HG02970 (cell line): ENCODE results near the gene SLC38A8.

Source experiments
- ATAC-seq: cut with Tn5 transposase; IDR thresholded peaks from one replicate; pipeline ENCODE4 v1.9.1; 2021; ENCODE audit warnings: mild to moderate bottlenecking, moderate library complexity, moderate number of reproducible peaks; ENCODE audit not compliant: unreplicated experiment, low FRiP score

The SLC38A8 gene

DNA sequence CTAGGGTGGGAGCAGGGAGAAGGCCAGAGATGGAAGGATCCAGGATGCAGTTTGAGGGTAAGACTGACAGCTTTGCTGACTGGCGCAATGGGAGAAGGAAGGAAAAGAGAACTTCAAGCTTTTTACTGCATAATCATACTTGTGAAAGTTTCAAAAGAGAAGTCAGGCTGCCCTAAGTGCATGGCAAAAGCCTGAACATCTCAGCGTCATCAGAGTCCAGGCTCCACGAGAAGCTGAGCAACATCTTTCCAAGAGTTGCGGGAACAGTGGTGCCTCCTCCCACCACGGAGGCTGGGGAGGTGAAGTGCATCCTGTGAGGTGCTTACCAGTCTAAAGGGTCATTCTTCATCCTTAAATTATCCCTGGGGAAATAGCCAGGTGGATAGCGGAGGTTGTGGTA, 26.9 kb upstream of the SLC38A8 start:
- no peak for ATAC-seq

DNA sequence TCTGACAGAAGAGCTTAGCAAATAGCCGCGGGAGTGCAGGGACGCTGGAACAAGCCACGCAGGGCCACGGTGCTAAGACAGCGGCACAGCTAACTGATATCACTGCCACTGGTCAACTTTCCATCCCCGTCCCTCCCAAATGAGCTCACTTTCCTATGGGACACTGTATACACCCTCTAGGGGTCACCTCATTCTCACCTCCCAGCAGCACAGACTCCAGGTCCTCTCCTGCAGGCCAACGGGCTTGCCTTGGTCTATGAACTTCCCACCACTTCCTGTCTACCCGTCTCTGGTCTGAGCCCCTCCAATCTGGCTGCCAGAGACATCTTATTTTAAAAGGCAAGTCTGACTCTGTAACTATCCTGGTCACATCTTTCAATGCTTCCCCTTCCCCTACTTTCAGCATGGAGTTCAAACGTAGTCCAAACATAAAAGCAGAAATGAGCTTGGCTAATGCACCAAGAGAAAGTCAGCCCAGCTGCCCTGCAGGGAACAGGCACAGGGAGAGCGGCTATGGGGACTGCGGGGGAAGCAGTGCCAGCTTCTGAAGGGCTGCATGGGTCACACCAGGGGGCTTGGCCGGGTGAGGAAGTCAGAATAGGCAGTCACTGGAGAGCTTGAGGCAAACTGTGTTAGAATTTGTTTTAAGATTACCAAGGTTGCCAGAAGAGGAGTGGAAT, 26.3 kb upstream of the SLC38A8 start:
- ATAC-seq = no peak

DNA sequence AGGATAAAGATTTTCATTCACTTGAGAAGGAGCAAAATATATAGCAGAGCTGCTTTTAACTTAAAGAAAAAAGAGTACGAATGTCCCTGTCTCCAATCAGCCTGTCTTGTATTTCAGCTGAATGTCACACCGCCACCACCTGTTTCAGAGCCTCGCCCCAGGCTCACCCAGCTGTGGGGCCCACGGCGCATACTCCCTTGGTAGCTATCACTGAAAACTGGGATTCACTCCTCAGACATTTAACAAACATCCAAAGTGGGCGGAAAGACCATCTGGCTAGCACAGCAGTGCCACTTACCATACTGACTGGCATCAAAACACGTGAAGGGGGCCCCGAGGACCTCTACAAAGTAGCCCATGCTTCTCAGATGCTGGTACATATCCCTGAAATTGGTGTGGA, 25.4 kb upstream of the SLC38A8 start:
- ATAC-seq = no peak

DNA sequence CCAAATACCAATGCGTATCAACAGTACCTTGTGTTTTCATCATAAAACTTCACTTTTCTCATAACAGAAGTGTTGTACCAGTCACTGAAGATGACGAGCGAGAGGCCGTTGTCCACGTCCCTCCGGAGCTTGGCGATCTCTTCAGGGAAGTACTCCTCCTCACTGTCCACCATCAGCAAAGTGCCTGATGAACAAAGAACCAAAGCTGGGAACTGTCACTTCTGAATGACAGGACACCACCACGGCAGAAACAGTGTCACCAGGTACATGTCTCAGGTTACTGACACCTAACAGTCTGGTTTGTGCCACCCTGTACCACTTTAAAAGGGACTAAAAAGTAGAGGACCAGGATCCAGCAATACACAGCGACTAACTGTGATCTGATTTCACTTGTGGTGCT, 25.0 kb upstream of the SLC38A8 start:
- ATAC-seq = no peak

GRCh38 chr16:84065536-84066132, 23.0 kb upstream of the SLC38A8 start:
- no peak for ATAC-seq

DNA sequence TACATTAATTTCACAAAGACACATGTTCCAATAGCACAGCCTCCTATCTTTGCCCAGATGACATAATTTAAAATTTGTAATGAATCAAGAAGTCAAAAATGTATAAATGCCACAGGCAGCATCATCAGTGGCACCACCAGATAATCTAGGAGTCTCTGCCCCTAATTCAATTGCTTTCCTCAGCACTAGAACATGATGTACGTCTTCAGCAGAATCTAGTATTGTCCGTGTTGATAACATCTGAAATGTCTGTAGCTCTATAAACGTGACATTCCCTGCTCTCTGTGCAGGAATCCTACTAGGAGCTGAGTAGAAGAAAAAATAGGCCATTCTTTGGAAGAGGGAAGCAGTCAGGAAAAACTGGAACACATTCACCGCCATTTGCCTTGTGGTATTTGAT, 21.4 kb upstream of the SLC38A8 start:
- no peak for ATAC-seq

- ATAC-seq = no peak
Observed at GRCh38 chr16:84062734-84063640, 20.4 kb upstream of the SLC38A8 start.

- no peak for ATAC-seq
Observed at GRCh38 chr16:84061236-84061819, 18.7 kb upstream of the SLC38A8 start.

- ATAC-seq = no peak
Observed at GRCh38 chr16:84059946-84060901, 17.6 kb upstream of the SLC38A8 start.

DNA sequence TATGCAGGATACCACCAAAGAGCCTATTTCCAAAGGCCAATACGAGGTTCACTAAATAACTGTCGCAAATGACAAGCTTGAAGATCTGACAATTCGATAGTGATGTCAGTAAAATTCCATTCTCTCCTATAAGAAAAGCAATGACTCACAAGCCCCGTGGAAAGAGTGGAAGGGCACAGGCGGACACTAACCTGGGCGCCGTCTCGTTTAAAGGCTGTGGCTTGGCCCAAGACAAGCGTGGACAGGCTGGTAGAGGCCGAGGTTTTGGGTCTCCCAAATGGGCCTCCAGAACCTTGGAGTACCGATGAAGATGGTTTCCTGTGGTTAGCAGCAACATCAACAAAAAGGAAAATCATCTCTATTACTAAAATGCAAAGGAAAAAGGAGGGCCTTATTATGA, 16.5 kb upstream of the SLC38A8 start:
- ATAC-seq = no peak

DNA sequence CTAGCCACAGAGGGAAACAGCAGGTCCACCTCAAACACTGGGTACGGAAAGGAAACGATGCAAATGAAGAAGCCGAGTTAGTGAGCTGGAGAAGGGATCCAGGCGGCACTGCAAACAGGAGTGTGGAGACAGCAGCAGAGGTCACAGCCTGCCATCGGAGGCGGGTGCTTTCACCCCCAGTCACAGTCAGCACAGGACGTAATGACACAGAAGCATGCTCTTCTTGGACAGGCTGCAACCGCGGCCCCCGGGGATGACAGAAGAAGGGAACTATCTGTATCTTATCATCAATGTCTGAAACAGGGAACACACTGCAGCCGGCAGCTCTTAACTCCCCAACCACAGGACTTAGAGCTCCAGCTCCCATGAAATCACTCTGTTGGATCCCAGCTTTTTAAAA, 16.1 kb upstream of the SLC38A8 start:
- ATAC-seq = no peak

GRCh38 chr16:84058211-84058610, 15.6 kb upstream of the SLC38A8 start:
- no peak for ATAC-seq

DNA sequence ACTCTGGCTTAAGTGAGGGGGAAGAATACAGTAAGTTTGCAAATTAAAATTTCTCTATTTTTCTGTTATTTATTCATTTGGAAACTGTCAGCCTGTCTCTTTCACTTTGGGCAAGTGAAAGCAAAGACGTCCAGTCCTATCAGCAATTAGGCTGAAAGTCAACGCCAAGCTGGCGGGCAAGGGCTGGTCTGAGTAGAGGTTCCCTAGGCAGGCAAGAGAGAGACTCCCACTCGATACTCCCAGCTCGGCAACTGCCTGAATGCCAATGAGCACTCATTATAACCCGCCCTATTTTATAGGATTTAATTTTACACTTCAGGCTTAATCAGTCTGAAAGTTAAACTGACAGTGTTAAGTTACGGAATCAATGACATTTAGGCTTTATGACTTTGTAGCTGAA, 14.3 kb upstream of the SLC38A8 start:
- ATAC-seq = no peak

GRCh38 chr16:84055801-84056634, 13.4 kb upstream of the SLC38A8 start:
- ATAC-seq = no peak

DNA sequence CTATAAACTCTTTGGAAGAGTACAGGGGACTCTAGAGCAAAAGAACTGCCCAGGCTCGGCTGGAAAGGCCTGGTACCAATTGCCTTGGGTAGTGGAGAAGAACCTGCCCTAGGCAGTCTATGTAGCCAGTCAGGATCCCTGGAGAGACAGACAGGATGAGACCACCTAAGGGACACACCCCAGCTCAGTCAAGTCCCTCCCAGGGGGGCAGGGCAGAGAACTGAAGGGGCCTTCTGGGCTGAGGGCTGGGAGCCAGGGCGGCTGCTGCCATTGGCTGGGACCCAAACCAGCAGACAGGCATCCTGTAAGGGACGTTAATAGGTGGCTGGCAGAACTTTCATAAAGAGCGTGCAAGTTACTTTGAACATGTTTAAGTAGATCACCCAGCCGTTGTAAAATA, 12.8 kb upstream of the SLC38A8 start:
- no peak for ATAC-seq

DNA sequence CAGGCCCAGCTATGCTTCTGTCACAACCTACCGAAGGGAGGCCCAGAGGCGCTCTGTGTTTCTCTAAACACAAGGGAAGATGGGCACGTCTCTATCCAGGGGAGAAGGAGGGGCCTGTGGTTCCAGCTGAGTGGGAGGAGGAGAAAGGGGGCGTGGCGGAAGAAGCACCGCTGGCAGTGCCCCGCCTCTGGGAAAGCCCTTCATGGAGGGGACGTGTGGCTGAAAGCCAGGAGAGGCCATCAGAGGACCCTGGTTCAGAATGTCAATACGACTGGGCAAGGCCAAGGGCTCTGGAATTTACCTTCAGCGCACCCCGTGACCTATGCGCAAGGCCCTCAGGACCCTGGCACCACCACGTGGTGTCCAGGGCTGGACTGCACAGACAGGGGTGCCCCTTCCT, 12.3 kb upstream of the SLC38A8 start:
- ATAC-seq = no peak

DNA sequence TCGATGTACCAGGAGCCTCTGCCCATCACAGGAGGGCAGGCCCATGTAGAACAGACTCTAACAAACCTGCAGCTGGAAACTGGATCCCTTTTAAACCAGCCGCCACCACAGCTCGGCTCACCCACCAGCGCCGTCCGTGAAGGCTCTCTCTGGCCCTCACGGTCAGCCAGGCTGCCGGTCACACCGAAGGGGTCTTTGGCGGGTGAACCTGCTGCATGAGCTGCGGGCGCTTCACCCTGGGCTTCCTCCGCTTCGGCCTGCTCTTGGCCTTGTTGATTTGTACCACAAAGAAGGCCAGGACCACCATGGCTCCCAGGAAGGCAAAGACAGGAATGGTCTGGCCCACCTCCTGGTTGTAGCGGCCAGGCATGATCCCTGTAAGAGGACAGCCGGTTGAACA, 11.7 kb upstream of the SLC38A8 start:
- no peak for ATAC-seq

DNA sequence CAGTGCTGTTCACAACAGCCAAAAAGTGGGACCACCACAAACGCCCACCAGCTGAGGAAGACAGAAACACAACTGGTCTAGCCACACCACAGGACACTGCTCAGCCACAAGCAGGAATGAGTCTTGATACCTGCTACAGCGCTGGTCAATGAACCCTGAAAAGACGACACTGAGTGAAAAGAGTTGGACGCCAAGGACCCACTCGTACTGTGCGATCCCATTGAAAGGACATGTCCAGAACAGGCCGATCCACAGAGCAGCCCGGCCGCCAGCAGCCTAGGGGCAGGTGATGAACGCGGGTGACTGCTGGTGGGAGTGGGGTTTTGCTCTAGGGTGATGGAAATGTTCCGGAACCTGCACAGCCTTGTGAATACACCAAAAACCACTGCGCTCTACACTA, 10.6 kb upstream of the SLC38A8 start:
- ATAC-seq = no peak

GRCh38 chr16:84052071-84052622, 9.6 kb upstream of the SLC38A8 start:
- ATAC-seq = no peak
